Body of pancreas (tissue), 4 donors: ENCODE measurements around the gene C11orf24.

Experiments used
- CTCF ChIP-seq, 7 experiments: fragments of 450-650 bp in 4 of 7; fragments of 200-600 bp in 3 of 7; sonication (generic) in 3 of 7; IDR thresholded peaks; one replicate each; pipeline ENCODE4 v1.5.1; 2016 to 2019; ENCODE audit warnings: antibody characterized with exemption in 7 of 7
- POLR2A ChIP-seq, 3 donors: fragments of 450-650 bp; IDR thresholded peaks; one replicate each; pipeline ENCODE4 v1.6.1; 2016; ENCODE audit warnings: antibody characterized with exemption in 3 of 3, mild to moderate bottlenecking in 2 of 3

GRCh38 chr11:68297812-68298658 lies 26.3 kb upstream of the C11orf24 start:
- TF ChIP-seq CTCF (IDR thresholded peaks at IDR 0.05) (peak; percentile 96 to 100 (median 98)), POLR2A (IDR thresholded peaks at IDR 0.05) (peak in 2 of 3 donors; percentile 41 to 55)
